Caki2 (cell line): Measurements from ENCODE around the gene SMARCE1. TPM values are rescaled to one million over a fixed set of nuclear protein-coding genes. Genes with fewer than 3 reads are reported as not detected.

Source experiments
- DNase-seq: peaks from one replicate; pipeline ENCODE4 v3.0.0-alpha.2; 2015; ENCODE audit warnings: low read depth
- in situ Hi-C: cut with HindIII; loops from 2 replicates; pipeline ENCODE4 v1.10.0; 2016; ENCODE audit warnings: low sequenced_read_pairs, low pct_unique_long_range_greater_than_20kb, mixed read lengths
- total RNA-seq: library from RNA; depleted of rRNA; stranded (reverse); fragments of >200 nt; shearing (Covaris generic); gene quantifications from 2 replicates; pipeline ENCODE4 v1.2.3, GENCODE V29; 2014; ENCODE audit warnings: low replicate concordance

The SMARCE1 gene
- total RNA-seq, 1 experiment from 2014 or later = 56.3 TPM

DNA sequence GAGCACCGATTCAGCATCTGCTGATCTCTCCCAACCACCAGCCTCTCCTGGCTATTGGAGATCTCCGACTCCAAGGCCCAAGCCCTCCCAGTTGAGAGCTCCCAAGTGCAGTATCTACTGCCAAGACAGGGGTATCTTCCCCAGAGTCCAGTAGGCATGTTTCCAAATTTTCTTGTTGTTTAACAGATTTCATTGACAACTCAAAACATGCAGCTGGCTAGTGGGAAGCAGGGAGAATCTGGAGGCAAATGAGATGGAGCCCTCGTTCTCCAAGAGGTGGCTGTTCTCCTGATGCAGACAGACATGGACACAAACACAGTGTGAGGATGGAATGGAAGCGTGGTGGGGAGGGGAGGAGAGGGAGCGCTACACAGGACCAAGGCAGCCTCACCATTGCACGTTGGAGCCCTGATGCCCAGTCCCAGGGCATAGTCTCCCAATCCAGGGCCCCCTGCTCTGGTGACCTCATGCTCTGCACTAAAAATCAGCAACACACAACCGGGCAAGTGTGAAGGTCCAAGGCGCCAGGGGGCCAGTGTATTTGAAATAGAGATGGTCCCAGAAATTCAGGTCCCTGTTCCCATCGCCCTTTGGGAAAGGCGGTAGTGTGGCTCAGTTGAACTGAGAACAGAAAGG lies 31.7 kb downstream of the SMARCE1 start:
- in situ Hi-C loops = no loop called here
- DNase-seq = no peak

DNA sequence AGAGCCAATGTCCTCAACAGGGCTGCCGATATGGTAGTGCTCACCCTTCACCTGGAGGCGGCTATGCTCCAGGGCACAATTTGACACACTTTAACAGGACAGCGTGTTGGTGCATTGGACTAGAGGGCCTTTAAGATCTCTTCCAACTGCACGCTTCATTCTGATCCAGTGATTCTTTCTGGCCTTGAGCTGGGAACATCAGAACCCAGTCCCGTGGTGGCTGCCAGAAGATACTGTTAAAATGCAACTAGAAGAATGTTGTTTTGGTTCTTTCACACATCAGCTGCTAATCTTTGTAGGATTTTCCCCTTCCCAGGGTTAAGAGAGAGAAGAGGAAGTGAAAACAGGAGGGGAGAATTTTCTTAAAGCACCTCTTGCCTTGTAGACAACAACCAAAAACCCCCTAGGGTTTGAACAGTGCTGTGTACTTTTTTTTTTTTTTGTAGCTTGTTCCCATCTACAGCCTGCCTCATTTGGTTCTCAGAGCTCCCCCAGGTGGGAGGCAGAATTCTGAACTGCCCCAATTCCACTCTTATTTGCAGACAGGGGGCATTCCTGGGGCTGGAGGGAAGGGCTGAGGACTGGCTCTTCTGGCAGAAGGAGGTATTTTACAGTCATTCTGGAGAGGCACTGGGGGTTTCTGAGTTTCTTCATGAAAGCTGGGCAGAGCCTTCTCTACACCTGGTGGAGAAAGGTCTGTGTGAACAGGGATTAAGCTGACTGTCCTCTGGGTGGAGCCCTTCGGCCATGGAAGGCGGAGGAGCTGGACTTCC lies 32.4 kb downstream of the SMARCE1 start:
- in situ Hi-C loops = no loop called here
- peak; percentile 48 for DNase-seq

DNA sequence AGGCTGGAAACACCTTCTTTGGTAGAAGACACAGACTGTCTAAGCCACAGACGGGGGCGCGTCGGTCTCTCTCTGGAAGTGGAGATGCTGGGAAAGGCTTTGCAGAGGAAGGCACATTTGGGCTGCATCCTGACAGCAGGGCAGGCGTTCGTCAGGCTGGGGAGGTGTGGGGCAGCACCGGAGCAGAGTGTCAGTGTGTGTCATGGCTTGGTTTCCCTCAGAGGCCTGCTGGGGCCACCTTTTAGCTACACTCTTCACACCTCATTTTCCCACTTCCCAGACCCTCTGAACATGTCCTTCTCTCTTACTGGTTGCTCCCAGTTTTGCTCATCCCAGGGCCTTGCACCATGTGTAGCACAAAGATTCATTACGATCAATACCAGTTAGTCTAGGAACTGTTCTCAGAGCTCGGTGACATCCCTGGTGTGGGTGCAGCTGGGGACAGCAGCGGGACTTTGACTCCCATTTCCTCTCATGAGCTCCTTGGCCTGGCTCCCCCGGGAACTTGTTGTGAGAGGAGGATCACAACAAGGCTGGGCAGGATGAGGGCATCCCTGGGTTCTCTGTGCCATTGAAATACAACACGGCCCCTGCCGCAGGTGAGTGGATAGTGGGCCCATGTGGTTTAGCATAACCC lies 33.1 kb downstream of the SMARCE1 start:
- in situ Hi-C loops = no loop called here
- DNase-seq = no peak

DNA sequence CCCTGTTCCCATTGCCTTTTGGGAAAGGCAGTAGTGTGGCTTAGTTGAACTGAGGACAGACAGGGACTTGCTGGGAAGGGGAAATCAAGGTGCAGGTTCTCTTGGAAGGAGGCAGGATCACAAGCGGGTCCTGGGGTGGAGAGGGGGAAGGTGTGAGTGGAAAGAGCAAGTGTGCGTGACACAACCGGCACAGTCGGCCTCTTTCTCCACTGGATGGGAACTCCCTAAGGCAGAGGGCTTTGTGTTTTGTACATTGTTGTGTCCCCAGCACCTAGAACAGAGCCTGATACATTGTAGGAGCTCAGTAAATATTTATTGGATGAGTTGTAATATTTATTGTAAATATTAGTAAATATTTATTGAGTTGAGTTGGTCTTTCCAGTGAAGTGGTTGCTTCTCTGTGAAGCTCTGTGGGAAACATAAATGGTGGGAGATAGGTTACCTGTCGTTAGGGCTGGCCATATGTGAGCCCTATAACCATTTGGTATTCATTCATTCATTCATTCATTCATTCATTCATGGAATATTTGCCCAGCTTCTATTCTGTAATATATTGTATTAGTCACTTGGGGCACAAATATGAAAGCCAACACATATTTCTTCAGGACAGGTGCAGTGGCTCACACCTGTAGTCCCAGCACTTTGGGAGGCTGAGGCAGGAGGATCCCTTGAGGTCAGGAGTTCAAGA lies 34.0 kb downstream of the SMARCE1 start:
- in situ Hi-C loops = no loop called here

DNA sequence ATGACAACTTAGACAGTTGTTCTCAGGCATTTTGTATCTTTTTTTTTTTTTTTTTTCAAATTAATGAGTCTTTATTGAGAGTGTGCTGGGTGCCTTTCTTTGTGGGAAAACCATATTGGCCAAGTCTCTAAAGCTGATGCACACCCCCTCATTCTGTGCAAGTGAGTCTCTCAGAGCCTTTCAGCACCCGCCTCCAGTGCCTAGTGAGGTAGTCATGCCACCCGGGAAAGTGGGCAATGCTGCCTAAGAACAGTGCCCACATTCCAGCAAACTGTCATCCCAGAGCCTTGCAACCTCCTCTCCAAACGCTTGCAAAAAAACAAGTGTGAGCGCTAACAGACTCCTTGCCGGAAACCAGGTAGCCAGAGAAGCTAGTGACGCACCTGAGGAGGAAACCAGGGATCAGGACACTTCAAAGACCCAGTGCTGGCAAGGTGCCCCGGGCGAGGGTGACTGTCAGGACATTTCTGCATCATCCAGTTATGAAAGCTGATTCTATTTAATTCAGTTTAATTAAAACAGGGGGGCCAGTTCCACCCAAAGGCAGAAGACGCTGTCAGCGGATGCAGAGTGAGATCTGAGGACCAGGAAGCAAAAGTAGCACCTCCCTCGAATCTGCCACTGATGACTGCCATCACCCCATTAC lies 34.9 kb downstream of the SMARCE1 start:
- DNase-seq = no peak
- in situ Hi-C loops = no loop called here

More for the DNA sequence above, 34.0 kb downstream of the SMARCE1 start:
- no peak for DNase-seq

DNA sequence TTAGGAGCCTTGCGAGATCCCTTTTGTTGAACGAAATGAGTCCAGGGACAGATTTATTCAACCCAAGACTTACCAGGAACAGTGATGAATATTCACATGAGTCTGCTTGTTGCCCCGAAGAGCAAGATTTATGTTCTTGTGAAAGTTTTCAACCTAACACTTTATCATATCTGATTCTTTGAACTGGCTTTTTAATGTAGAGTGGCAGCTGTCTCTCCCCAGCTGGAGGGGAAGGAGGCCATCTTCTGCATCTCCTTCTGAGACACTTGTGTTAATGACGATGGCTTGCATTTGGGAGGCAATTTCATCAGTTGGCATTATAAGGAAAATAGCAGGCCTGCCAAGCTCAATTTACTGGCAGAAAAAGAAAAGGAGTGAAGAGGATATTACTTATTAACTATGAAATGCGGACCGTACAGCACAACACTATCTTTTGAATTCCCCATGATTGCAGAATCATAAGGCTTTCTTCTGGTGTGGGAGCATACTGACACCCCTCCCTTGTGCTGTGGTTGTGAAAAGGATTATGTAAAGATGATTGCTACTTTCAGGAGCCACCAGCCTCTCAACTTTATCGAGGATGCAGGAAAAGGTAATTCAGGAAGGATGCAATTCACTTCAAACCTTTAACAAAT lies 35.7 kb downstream of the SMARCE1 start:
- DNase-seq = no peak
- in situ Hi-C loops = no loop called here

DNA sequence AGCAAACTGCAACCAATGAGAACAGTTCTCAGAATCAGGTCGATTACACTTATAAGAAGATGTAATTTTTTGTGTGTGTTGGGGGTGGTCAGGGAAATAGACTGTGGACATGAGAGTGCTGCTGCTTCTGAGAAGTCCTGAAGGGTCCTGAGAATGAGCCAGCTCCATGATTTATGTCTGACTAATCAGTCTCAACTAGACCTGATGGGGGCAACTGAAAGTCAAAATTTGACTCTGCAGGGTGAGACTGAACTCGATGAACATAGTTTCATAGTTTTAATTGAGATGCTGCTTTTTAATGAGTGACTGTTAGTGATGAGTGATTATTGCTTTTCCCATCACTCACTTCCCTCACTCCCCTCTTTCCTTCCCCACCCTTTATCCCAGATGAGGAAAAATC lies 37.3 kb downstream of the SMARCE1 start:
- no peak for DNase-seq
- in situ Hi-C loops = no loop called here

DNA sequence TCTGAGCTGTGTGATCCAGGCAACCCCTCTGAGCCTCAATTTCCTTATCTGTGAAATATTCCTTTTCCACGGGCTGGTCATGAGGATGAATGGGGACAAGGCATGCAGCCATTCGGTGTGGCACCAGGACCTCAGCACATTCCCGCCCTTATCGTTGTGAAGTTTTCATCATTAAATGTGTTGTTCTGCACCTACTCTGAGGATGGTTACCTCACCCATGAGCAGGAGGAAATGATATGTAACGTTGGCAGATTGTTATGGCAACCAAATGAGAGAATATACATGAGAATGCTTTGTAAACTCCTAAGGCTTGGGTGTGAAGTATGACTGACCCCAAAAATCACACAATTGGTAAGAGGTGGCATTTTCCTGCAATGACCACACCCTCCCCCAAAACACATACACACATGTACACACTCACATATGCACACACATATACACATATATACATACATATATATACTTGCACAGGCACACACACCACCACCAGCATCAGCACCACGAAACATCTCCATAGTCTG lies 39.5 kb downstream of the SMARCE1 start:
- in situ Hi-C loops = no loop called here
- no peak for DNase-seq

DNA sequence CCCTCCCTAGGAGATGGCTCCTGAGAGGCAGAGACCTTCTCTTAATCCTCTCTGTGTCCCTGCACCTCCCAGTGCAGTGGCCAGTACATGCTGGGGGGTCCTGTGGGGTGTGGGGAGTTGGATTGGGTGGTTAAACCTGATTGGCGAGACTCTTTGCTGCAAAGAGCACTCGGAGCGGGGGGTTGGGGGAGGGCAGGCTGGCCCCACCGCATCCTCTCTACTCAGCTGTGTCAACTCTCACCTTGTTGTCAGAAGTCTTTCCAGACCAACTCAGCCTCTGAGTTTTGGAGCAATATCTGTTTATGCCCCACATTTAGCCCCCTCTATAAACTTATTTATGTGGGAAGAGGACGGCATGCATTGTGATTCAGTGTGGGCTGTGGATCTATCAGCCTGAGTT lies 40.0 kb downstream of the SMARCE1 start:
- no peak for DNase-seq
- in situ Hi-C loops = no loop called here

DNA sequence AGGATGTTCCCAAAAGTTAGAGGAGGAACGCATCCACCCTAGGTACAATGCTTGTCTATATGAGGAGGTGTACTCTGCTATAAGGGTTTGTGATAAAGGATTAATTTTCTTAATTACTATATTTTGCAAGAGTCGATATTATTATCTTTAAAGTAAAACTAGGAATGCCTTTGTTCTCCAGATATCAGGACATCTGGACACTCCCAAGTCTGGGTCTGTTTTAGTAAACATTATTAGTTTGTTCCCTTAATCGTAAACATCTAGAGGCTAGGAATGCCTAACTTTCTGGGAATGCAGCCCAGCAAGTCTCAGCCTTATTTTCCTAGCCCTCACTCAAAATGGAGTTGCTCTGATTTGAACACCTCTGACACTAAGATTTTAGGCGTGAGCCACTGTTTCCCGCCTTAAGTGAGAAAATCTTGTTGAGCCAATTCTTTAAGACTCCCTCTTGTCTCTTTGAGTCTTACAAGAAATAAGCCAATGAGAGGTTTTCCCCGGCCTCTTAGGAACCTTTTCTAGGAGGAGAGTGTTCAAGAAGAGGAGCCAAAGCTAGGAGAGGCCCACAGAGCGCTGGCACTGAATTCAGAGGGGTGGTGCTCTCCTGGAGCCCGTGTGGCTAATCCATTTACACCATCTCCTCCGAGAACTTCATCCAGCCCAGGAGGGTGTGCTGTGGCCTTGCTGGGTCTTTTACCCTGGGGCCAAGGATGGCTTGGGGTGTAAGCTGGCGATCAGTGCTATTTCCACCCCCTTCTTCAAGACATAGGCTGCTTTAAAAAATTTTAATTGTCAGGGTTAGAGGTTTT lies 40.9 kb downstream of the SMARCE1 start:
- in situ Hi-C loops = no loop called here
- DNase-seq = no peak

DNA sequence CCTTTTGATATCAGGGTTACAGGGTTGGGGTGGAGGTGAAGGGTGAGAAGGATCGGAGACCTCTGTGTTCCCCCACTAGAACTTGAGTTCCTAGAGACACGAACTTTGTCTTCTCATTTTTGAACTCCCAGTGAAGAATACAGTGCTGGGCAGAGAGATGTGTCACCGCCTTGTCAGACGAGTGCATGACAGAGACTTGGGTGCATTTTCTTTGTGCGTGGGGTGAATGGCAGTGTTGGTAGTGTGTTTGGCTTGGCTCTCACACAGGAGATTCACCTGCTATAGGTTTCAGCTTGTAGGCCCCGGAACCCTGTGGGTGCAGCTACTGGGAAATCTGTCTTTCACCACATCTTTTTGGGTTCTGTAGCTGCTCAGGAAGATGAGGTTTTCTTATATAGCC lies 42.3 kb downstream of the SMARCE1 start:
- no peak for DNase-seq
- in situ Hi-C loops = no loop called here

DNA sequence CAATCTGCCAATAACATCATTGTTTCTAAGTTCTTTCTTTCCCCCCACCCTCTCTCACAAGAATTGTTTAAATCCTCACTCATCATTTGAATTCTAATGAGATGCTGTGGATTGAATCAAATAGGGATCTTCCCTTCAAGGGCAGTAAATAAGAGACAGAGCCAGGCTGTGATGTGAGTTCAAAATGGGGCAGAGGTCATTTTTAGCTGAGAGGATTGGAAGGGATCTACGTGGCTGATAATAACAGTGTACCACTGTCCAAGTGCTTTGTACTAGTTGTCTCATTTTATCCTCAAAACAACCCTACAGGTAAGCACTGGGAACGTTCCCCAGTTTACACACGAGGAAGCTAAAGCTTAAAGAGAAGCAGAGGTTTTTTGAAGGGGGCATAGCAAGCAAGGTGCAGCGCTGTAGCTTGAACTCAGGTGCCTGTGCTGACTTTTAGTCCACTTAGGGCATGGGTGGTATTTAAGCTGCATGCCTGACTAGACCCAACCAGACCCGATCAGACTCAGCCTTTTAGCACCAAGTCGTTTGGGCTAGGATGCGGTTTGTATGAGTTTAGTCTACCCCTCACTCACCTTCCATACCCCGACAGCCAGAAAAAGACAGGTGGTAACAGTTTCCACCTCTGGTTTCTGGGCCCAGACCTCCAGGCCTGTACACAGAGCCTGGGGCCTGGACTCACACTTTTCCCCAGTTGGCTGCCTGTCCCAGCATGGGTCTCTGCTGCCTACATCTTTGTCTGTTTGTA lies 43.1 kb downstream of the SMARCE1 start:
- DNase-seq = no peak
- in situ Hi-C loops = no loop called here

DNA sequence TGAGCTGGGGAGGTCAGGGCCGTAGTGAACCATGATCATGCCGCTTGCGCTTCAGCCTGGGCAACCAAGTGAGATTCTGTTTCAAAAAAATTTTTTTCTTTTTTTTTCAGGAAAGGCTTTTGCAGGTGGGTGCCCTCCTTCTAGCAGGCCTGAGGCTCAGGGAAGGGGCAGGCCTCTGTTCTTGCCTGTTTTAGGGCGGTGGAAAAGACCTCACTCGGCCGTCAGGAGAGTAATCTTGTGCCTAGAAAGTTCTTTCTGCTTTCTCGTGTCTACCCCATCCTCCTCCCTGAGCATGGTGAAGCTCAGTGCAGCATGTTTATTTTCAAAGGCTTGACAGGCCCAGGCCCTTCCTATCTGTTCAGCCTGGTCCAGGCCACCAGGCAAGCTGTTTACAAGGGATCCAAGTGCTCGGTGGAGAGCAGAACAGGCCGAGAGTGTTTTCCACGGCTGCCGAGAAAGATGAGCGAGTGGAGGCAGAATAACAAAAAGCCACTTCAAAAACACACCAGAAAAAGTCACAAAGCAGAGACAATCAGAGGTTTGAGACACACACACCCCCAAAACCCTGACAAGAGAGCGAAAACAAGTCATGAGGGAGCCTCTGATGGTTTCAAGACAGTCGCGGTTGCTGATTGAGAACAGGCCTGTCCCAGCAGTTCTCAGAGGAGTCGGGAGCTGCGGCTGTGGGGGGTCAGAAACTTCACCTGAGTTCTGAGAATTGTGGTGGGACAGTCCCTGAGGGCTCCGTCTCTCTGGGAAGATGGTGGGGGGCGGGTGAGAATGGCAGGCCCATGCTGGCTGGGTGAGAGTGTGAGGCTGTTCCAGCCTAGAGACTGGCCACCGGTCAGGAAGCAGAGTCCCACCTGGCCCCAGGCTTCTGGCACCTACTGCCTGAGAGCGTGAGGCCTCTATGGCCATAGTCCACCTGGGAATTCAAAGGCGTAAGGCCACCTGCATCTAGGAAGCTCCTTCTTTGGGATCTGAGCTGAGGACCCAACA lies 44.9 kb downstream of the SMARCE1 start:
- in situ Hi-C loops = no loop called here

DNA sequence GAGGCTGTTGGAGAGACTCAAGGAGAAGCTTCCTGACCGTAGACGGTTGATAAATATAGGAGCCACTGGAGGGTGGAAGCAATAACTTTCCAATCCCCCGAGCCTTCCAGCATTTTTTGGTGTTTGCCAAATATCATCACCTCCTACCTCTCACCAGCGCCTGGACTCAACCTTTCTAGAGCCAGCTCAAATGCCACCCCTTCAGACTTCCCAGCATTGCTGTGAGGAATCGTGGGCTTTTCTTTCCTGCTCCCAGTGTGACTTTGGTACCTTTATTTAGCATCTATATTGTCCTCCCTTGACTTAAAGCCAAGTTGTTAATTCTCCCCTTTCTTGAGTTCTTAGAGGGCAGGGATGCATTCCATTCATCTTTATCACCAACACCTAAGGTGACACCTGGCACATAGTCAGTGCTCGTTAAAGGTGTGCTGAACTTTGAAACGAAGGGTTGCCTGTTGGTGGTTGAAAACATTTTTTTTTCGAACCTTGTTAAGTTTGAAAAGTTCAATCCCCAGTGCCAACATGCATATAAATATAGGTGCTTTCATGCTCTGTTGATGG lies 47.1 kb downstream of the SMARCE1 start:
- in situ Hi-C loops = no loop called here
- no peak for DNase-seq

More for the DNA sequence above, 44.9 kb downstream of the SMARCE1 start:
- no peak for DNase-seq

DNA sequence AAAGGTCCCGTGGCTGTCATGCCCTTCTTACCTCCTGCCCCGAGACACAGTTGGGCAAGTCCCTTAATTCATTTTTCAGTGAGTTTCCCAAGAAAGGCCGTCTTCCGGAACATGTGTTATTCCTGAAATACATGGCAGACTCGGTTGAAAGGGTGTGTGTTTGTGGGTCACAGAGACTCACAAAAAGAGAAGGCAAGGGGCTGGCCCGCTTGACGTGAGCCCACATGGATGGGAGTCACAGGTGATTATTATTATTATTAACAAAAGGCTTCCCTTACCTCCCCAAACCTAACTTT lies 48.2 kb downstream of the SMARCE1 start:
- no peak for DNase-seq
- in situ Hi-C loops = no loop called here
